IMR-90 (cell line): Measurements from ENCODE around the gene GUCY1B1. TPM values are rescaled to one million over a fixed set of nuclear protein-coding genes. Genes with fewer than 3 reads are reported as not detected.

Experiments used
- MXI1 ChIP-seq: IDR thresholded peaks from 2 replicates; pipeline ENCODE4 v1.6.1; 2012; ENCODE audit warnings: low read depth, mild to moderate bottlenecking, low read length, moderate library complexity, borderline replicate concordance
- RCOR1 ChIP-seq: IDR thresholded peaks from 2 replicates; pipeline ENCODE4 v1.6.1; 2012; ENCODE audit warnings: mild to moderate bottlenecking, low read length, improper control_type of control experiment; ENCODE audit not compliant: insufficient replicate concordance
- polyA plus RNA-seq, 3 experiments: library from polyadenylated mRNA; depleted of rRNA; stranded (reverse); fragments of >200 nt; gene quantifications; 2 replicates each; pipeline ENCODE4 v1.2.3, GENCODE V29; 2012; ENCODE audit warnings: low replicate concordance in 1 of 3
- total RNA-seq: library from RNA; depleted of rRNA; stranded (reverse); fragments of >200 nt; gene quantifications from 2 replicates; pipeline ENCODE4 v1.2.3, GENCODE V29; 2012; rRNA removed

Gene GUCY1B1
- total and polyA plus RNA-seq, 2 of the 4 experiments (the other 2 are of a cell fraction) = 2.9 to 3.8 TPM

GRCh38 chr4:155855897-155856296 is 97.1 kb downstream of the GUCY1B1 start (continued):
- TF ChIP-seq MXI1 (no peak), RCOR1 (no peak)

Other genes starting within 250 kb of the GUCY1B1 start
- gene GUCY1A1, start 92.2 kb upstream of the GUCY1B1 start, total RNA-seq = 0.28 and 0.54 TPM in 2 replicates
- gene GUCY1A1, start 92.2 kb upstream of the GUCY1B1 start, polyA plus RNA-seq (2012; rRNA removed) = 0.11 and 0.19 TPM in 2 replicates
- not detected in 2 replicates for gene ASIC5, start 107.3 kb downstream of the GUCY1B1 start, total RNA-seq
- not detected in 2 replicates for gene ASIC5, start 107.3 kb downstream of the GUCY1B1 start, polyA plus RNA-seq (2012; rRNA removed)
- 0.18 and 0.28 TPM in 2 replicates for gene TDO2, start 144.7 kb downstream of the GUCY1B1 start, total RNA-seq
- gene TDO2, start 144.7 kb downstream of the GUCY1B1 start, polyA plus RNA-seq (2012; rRNA removed) = 0.09 and 0.19 TPM in 2 replicates
- gene CTSO, start 194.8 kb downstream of the GUCY1B1 start, total RNA-seq = 2.9 and 3.6 TPM in 2 replicates
- gene CTSO, start 194.8 kb downstream of the GUCY1B1 start, polyA plus RNA-seq (2012; rRNA removed) = 3.4 and 3.9 TPM in 2 replicates